HUES6 (cell line): ENCODE measurements around the gene CD81.
"Not testable (repeated sequence)": the region's sequence is repeated elsewhere in the genome, so short reads cannot be mapped to it uniquely, and the experiment has no call there.

Source experiments
- H3K27ac ChIP-seq: 2 replicates; pipeline ENCODE4 v1.7.0; 2013; ENCODE audit warnings: low read depth, mild to moderate bottlenecking, low read length, inconsistent platforms
- H3K27me3 ChIP-seq: 2 replicates; pipeline ENCODE4 v1.6.1; 2013; ENCODE audit warnings: low read length; ENCODE audit not compliant: control insufficient read depth, insufficient read depth
- H3K36me3 ChIP-seq: 2 replicates; pipeline ENCODE4 v1.6.1; 2013; ENCODE audit warnings: low read length; ENCODE audit not compliant: control insufficient read depth, insufficient read depth
- H3K4me1 ChIP-seq: 2 replicates; pipeline ENCODE4 v1.6.1; 2013; ENCODE audit warnings: low read length; ENCODE audit not compliant: control insufficient read depth, insufficient read depth
- H3K4me3 ChIP-seq: 2 replicates; pipeline ENCODE4 v1.5.1; 2013; ENCODE audit warnings: low read depth, low read length
- H3K9ac ChIP-seq: one replicate; pipeline ENCODE4 v1.6.1; 2013; ENCODE audit warnings: mild to moderate bottlenecking, low read length
- H3K9me3 ChIP-seq: 2 replicates; pipeline ENCODE4 v1.6.1; 2013; ENCODE audit warnings: low read depth, low read length; ENCODE audit not compliant: control insufficient read depth, insufficient read depth

The CD81 gene

DNA sequence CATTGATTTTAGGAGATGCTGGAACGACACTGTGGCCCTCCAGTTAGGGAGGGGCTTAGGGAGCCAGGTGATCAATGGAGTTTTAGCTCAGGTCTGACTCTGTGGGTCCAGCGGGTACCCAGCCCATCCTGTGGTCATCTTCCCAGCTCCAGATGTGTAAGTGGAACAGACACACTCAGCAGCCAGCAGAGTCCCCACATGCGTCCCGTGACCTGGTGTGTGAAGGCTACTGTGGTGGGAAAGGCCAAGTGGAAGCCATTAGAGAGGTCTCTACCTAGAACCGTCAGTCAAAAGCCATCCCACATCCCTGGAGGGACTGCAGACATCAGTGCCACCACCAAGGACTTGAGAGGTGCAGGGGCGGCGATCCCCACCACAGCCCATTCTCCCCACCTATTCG lies 19.9 kb upstream of the CD81 start:
- Histone ChIP-seq H3K4me1 (no peaks in the 10 kb centered on the region), H3K27me3 (no peaks in the 10 kb centered on the region), H3K9ac (no peak overlapping the region), H3K9me3 (peaks cover 22% of the 10 kb centered on the region; the same call in 1 of the 2 replicates), H3K27ac (no peak overlapping the region), H3K36me3 (no peaks in the 10 kb centered on the region), H3K4me3 (no peak overlapping the region)

DNA sequence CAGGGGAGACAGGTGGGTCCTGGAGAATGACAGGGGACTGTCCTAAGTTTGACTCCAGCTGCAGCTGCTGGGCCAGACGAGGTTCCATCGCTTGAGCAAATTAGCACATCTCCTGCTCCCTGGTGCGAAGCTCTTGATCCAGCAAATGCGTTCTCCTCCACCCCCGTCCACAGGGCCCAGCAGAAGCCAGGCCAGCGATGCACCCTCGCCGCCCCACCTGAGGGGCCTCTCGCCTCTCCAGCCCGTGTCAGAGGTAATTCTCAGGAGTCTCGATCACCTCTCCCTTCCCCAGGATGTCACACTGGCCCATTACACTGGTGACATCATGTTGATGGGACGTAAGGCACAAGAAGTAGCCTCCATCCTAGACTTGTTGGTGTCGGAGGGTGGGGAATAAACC lies 19.5 kb upstream of the CD81 start:
- not testable (repeated sequence) for H3K9ac ChIP-seq, H3K4me3 ChIP-seq, H3K27me3 ChIP-seq, H3K4me1 ChIP-seq, H3K27ac ChIP-seq, H3K36me3 ChIP-seq
- peaks cover 22% of the 10 kb centered on the region; the same call in 1 of the 2 replicates for H3K9me3 ChIP-seq

DNA sequence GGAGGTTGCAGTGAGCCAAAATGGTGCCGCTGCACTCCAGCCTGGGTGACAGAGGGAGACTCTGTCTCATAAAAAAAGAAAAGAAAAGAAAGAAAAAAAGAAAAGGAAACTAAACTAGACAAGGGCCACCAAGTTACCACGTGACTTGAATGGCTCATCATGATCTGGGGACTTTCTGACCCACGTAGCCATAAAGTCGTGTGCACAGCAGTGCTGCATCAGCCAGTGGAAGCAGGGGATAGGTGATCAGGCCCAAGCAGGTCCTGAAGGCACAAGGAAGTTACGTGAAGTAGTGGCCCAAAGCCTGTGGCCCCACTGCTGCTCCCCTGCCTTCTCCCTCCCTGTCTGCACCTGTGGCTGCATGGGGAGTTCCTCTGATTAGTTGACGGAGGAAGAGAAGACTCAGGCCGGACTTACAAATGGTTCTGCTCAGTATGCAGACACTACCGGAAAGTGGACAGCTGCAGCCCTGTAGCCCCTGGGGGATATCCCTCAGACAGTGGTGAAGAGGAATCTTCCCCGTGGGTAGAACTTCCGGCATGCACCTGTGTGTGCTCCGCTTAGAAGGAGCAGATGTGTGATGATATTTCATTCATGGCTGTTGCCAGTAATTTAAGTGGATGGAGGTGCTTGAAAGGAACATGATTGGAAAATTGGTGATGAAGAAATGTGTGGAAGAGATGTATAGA lies 18.2 kb upstream of the CD81 start:
- H3K9me3 ChIP-seq, result peaks cover 19% of the 10 kb centered on the region; the same call in 1 of the 2 replicates
- no peak overlapping the region for H3K9ac ChIP-seq
- no peak overlapping the region for H3K27ac ChIP-seq
- no peaks in the 10 kb centered on the region for H3K4me1 ChIP-seq
- no peaks in the 10 kb centered on the region for H3K27me3 ChIP-seq
- H3K36me3 ChIP-seq, result no peaks in the 10 kb centered on the region
- no peak overlapping the region for H3K4me3 ChIP-seq

DNA sequence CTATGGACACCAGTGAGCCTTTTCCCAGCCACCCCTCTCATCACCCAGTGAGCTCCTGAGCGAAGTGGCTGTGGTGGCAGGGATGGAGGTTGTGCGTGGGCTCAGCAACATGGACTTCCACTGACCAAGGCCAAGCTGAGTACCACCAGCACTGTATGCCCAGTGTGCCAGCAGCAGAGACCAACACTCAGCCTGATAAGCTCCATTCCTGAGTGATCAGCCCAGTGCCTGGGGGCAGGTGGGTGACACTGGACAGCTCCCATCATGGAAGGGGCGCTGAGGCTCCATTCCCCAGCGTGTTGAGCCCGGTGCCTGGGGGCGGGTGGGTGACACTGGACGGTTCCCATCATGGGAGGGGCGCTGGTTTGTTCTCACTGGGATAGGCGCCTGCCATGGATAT lies 17.6 kb upstream of the CD81 start:
- Histone ChIP-seq H3K27me3 (no peaks in the 10 kb centered on the region), H3K4me1 (no peaks in the 10 kb centered on the region)

DNA sequence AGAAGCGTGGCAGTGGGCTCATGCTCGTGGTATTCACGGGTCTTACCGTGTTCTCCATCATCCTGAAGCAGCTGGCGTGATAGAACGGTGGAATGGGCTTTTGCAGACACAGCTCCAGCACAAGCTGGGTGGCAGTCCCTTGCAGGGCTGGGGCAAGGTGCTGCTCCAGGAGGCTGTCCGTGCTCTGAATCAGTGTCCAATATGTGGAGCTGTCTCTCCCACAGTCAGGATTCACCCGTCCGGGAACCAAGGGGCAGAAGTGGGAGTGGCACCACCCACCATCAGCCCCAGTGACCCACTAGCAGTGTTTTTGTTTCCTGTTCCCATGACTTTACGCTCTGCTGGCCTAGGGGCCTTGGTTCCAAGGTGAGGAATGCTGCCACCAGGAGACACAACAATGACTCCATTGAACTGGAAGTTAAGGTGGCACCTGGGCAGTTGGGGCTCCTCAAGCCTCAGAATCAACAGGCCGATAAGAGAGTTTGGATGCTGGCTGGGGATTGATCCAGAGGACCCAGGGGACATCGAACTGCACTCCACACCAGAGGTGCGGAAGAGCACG lies 16.9 kb upstream of the CD81 start:
- no peak overlapping the region for H3K4me3 ChIP-seq
- no peak overlapping the region for H3K9ac ChIP-seq
- no peaks in the 10 kb centered on the region for H3K36me3 ChIP-seq
- H3K27ac ChIP-seq, result no peak overlapping the region
- no peaks in the 10 kb centered on the region for H3K4me1 ChIP-seq
- H3K9me3 ChIP-seq, result peaks cover 19% of the 10 kb centered on the region; the same call in 1 of the 2 replicates
- H3K27me3 ChIP-seq, result no peaks in the 10 kb centered on the region

More for the DNA sequence above, 17.6 kb upstream of the CD81 start:
- peaks cover 19% of the 10 kb centered on the region; the same call in 1 of the 2 replicates for H3K9me3 ChIP-seq
- no peaks in the 10 kb centered on the region for H3K36me3 ChIP-seq
- no peak overlapping the region for H3K9ac ChIP-seq
- no peak overlapping the region for H3K27ac ChIP-seq
- H3K4me3 ChIP-seq, result no peak overlapping the region

DNA sequence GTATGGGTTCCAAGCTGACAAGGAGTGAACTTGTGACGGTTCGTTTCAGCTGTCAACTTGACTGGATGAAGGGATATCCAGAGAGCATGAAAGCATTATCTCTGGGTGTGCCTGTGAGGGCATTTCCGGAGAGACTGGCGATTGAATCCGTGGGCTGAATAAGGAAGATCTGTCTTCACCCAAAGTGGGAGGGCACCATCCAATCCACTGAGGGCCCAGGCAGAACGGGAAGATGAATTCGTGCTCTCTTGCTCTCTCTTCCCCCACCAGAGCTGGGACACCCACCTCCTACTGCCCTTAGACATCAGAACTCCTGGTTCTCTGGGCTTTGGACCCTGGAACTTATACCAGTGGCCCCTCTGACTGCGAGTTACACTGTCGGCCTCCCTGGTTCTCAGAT lies 15.5 kb upstream of the CD81 start:
- Histone ChIP-seq H3K27me3 (no peaks in the 10 kb centered on the region), H3K36me3 (no peaks in the 10 kb centered on the region), H3K4me1 (no peaks in the 10 kb centered on the region), H3K4me3 (no peak overlapping the region), H3K27ac (no peak overlapping the region), H3K9ac (no peak overlapping the region), H3K9me3 (peaks cover 9% of the 10 kb centered on the region; the same call in 1 of the 2 replicates)

DNA sequence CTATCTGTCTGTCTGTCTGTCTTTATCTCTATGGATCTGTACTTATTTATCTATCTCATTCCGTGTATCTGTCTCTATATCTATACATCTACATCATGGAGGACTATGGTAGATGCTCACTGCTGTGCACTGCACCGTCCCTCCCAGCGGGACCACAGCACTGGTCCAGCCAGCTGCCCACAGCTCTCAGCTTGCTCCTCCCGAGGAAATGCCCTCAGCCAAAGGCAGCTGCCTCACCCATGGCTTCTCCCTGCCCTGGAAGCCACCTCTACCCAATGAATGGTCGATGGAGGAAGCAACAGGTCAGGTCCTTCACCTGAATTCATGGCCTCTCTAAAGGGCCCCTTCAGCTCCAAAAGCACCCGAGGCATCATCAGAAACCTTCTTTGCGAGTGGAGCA lies 14.7 kb upstream of the CD81 start:
- H3K27me3 ChIP-seq, result no peaks in the 10 kb centered on the region
- no peak overlapping the region for H3K27ac ChIP-seq
- H3K9ac ChIP-seq, result no peak overlapping the region
- H3K4me3 ChIP-seq, result no peak overlapping the region
- H3K4me1 ChIP-seq, result no peaks in the 10 kb centered on the region
- H3K36me3 ChIP-seq, result no peaks in the 10 kb centered on the region
- 0 out of 2 replicates have a peak, but pooled peaks cover 3% of the 10 kb centered on the region for H3K9me3 ChIP-seq

DNA sequence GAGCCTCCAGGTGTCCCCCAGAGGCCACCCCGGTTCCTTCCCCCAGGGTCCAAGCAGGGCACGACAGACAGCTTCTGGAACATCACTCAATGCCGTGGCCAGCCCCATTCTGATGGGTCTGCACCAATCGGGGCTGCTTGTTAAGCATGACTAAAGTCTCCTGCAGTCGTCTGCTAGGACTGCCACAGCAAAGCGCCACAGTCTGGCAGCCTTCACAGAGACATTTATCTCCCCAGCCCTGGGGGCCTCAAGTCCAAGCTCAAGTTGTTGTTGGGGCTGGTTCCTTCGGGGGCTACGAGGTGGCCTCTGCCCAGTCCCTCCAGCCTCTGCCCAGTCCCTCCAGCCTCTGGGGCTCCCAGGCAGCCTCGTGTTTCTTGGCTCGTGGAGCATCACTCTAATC lies 14.0 kb upstream of the CD81 start:
- no peaks in the 10 kb centered on the region for H3K4me1 ChIP-seq

DNA sequence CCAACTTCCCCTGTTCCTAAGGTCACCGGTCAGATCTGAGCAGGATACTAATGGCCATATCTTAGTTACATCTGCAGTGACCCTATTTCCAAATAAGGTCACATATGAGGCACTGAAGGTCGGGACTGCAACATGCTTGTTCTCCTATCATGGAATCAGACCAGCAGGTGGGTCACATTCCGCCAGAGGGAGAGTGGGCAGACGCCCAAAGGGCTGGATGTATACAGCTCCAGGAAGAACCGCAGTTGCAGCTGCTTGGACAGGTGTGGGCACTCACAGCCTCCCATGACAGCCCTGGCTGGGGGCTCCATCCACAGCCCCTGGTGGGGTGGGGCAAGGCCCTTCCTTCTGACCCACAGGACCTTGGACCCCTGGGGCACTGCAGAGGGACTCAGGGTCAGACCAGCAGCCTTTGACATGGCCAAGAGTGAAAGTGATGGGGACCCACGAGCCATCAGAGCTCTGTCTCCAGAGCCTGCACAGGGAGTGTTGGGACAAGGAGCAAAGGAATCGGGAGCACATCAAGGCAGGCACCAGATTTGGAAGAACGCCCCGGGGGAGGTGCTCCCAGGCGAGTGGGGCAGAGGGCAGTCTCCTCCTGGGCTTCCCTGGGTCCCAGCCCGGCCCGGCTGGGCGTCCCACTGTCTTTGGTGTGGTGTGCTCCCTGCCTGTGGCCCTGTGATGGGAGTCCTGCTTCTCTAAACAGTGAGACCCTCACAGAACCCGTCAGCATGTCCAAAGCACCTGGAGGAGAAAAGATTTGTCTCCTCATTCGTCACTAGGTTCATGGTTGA lies 13.3 kb upstream of the CD81 start:
- H3K36me3 ChIP-seq, result no peaks in the 10 kb centered on the region
- H3K27me3 ChIP-seq, result no peaks in the 10 kb centered on the region
- no peak overlapping the region for H3K4me3 ChIP-seq
- H3K9me3 ChIP-seq, result no peaks in the 10 kb centered on the region
- no peaks in the 10 kb centered on the region for H3K4me1 ChIP-seq
- H3K27ac ChIP-seq, result no peak overlapping the region
- no peak overlapping the region for H3K9ac ChIP-seq

More for the DNA sequence above, 14.0 kb upstream of the CD81 start:
- Histone ChIP-seq H3K9ac (no peak overlapping the region), H3K27me3 (no peaks in the 10 kb centered on the region), H3K27ac (no peak overlapping the region), H3K9me3 (no peaks in the 10 kb centered on the region), H3K4me3 (no peak overlapping the region), H3K36me3 (no peaks in the 10 kb centered on the region)

DNA sequence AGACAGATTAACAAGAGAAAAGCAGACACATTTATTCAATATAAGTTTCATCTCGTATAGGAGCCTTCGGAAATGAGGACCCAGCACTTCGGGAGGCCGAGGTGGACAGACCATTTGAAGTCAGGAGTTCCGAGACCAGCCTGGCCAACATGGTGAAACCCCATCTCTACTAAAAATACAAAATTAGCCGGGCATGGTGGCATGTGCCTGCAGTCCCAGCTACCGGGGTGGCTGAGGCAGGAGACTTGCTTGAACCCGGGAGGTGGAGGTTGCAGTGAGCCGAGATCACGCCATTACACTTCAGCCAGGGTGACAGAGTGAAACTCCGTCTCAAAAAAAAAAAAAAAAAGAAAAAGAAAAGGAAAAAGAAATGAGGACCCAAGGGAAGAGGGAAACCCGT lies 12.7 kb upstream of the CD81 start:
- not testable (repeated sequence) for H3K4me1 ChIP-seq, H3K36me3 ChIP-seq, H3K9ac ChIP-seq, H3K4me3 ChIP-seq, H3K27me3 ChIP-seq, H3K9me3 ChIP-seq, H3K27ac ChIP-seq

DNA sequence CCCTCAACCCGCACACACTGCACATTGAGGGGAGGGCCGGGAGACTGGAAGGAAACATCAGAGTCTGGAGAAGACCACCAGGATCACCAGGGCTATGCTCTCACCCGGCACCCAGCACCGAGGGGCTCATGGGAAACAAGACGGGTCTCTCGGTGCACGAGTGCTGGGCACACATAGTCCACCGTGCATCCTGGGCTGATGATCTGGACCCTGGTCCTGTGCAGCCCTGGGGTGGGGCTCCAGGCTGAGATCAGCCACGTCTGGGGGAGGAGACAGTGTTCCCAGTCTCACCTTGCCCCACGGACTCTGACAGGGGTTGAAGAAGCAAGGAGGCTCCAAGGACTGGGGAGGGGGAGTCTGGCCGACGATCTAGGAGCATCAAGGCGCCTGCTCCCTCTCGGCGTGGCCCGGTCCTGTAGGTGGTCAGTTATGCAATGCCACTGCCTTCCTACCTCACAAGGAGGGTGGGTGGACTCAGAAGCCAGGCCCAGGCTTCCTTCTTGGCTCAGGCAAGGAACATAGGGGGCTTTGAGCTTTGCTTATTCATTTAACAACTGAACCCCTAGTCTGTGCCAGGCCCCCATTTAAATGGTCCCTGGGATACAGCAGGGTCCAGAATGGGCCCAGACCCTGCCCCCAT lies 11.4 kb upstream of the CD81 start:
- Histone ChIP-seq H3K9me3 (no peaks in the 10 kb centered on the region), H3K9ac (no peak overlapping the region), H3K27ac (no peak overlapping the region), H3K4me1 (no peaks in the 10 kb centered on the region), H3K36me3 (no peaks in the 10 kb centered on the region), H3K4me3 (no peak overlapping the region), H3K27me3 (no peaks in the 10 kb centered on the region)
